Skeletal muscle satellite cell (primary cell): Measurements from ENCODE around the gene TOLLIP.
"Not testable (repeated sequence)": the region's sequence is repeated elsewhere in the genome, so short reads cannot be mapped to it uniquely, and the experiment has no call there.

ENCODE experiments used
- H3K27me3 ChIP-seq: 2 replicates; pipeline ENCODE4 v1.7.0; 2013; ENCODE audit warnings: low read length; ENCODE audit not compliant: control insufficient read depth, insufficient read depth
- H3K36me3 ChIP-seq: 2 replicates; pipeline ENCODE4 v1.7.0; 2013; ENCODE audit warnings: mild to moderate bottlenecking, control low read depth, low read length; ENCODE audit not compliant: insufficient read depth
- H3K4me1 ChIP-seq: 2 replicates; pipeline ENCODE4 v1.7.0; 2013; ENCODE audit warnings: low read length; ENCODE audit not compliant: control insufficient read depth, insufficient read depth
- H3K4me2 ChIP-seq: 2 replicates; pipeline ENCODE4 v1.7.0; 2013; ENCODE audit warnings: mild to moderate bottlenecking, low read length
- H3K4me3 ChIP-seq: 2 replicates; pipeline ENCODE4 v1.7.0; 2013; ENCODE audit warnings: low read length
- H3K9ac ChIP-seq: 2 replicates; pipeline ENCODE4 v1.7.0; 2013; ENCODE audit warnings: mild to moderate bottlenecking, low read depth, low read length, moderate library complexity
- H3K9me3 ChIP-seq: replicated peaks from 2 replicates; pipeline ENCODE4 v1.7.0; 2013; ENCODE audit warnings: mild to moderate bottlenecking, control low read depth, low read length

The TOLLIP gene

DNA sequence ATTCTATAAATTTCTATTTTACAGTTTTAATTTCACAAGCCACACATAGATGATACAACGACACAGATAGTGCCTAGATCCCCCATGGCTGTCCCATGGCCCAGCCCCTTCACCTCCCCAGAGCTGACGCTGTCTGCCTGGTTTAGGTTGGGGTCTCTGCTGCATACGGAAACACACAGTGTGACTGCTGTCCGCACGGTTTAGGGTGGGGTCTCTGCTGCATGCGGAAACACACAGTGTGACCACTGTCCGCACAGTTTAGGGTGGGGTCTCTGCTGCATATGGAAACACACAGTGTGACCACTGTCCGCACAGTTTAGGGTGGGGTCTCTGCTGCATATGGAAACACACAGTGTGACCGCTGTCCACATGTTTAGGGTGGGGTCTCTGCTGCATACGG lies 31.8 kb upstream of the TOLLIP start:
- H3K9ac ChIP-seq, H3K9me3 ChIP-seq, H3K4me2 ChIP-seq, H3K36me3 ChIP-seq, H3K4me1 ChIP-seq, H3K4me3 ChIP-seq: not testable (repeated sequence)
- H3K27me3 ChIP-seq: peaks cover 31% of the 10 kb centered on the region

GRCh38 chr11:1340111-1340510 lies 30.7 kb upstream of the TOLLIP start:
- H3K4me3 ChIP-seq: no peak overlapping the region
- H3K4me1 ChIP-seq: peaks cover 12% of the 10 kb centered on the region
- no peaks in the 10 kb centered on the region for H3K36me3 ChIP-seq
- H3K4me2 ChIP-seq: no peak overlapping the region
- H3K9me3 ChIP-seq: no peaks in the 10 kb centered on the region
- peaks cover 41% of the 10 kb centered on the region for H3K27me3 ChIP-seq
- no peak overlapping the region for H3K9ac ChIP-seq

DNA sequence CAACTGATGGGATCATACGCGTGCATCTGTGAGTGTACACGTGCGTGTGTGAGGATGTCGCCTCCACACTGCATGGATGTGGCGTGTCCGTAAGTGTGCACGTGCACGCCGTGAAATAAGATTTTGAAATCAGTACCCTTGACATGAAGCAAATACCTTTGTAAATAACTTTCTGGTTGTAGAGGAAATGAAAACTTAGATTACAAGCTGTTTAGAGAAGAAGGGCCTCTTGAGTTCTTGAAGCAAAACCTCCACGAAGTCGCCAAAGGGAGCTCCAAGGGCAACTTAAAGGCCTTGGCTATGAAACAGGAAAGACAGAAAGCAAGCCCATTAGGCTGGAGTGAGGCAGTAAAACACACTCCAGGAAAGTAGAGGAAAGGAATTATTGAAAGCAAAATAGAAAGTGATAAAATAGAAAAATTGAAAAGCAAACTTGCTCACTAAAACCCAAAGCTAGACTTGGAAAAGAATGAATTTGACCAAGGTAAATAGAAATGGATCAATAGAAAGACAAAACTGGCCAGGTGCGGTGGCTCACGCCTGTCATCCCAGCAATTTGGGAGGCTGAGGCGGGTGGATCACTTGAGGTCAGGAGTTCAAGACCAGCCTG lies 29.7 kb upstream of the TOLLIP start:
- no peak overlapping the region for H3K9ac ChIP-seq
- H3K4me2 ChIP-seq: no peak overlapping the region
- peaks cover 12% of the 10 kb centered on the region for H3K4me1 ChIP-seq
- peaks cover 40% of the 10 kb centered on the region for H3K27me3 ChIP-seq
- H3K9me3 ChIP-seq: no peaks in the 10 kb centered on the region
- no peaks in the 10 kb centered on the region for H3K36me3 ChIP-seq
- H3K4me3 ChIP-seq: no peak overlapping the region

GRCh38 chr11:1338201-1339065 lies 29.0 kb upstream of the TOLLIP start:
- Histone ChIP-seq H3K9ac (no peak overlapping the region), H3K4me2 (no peak overlapping the region), H3K27me3 (peaks cover 37% of the 10 kb centered on the region), H3K9me3 (no peaks in the 10 kb centered on the region), H3K4me1 (peaks cover 12% of the 10 kb centered on the region), H3K4me3 (no peak overlapping the region), H3K36me3 (no peaks in the 10 kb centered on the region)

DNA sequence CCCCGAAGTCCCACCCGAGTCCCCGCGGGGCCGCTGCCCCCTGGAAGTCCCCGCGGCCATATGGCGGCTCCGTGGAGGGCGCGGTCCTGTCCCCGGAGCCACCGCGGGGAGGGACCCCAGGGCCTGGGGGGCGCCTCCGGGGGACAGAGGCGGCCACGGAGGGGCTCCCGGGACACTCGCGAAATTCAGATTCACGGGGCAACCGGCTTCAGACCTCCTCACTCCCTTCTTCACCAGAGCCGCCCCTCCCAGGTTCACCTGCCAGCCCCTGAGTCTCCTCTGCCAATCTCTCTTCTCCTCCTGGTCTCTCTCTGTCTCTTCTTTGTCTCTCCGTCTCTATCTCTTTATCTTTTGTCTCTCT lies 28.2 kb upstream of the TOLLIP start:
- no peak overlapping the region for H3K9ac ChIP-seq

DNA sequence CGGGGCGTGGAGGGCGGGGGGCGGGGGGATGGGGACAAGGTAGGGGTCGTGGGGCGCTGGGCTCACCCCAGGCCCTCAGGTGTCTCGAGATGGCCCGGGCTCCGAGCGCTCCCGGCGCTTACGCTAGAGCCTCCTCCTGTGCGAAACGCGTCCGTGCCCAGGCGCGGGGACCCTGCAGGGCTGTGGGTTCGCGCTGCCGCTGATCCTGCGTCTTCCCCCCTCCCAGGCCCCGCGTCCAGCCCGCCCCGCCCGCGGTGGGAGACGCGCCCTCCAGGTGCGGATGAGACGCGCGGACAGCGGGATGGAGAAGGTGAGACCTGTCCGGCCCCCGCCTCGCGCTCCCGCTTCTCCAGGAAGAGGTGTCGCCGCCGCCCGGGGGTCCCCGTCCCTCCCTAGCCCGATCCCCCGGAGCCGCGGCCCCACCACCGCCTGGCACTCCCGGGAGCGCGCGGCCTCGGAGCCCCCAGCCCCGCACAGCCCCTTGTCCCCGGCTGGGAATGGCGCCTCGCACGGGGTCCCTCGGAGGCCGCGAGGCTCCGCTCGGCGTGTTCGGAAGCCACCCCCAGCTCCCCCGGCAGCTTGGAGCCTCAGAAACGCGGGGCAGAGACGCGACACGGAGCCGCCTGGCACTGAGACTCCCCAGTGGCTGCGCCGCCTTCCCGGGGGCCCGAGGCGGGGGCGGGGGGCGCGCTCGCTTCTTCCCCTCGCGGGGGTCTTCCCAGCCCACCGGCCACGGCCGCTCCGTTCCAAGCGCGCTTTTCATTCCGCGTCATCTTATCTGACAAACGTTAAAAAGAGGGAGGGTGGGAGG lies 27.6 kb upstream of the TOLLIP start:
- Histone ChIP-seq H3K27me3 (peaks cover 35% of the 10 kb centered on the region), H3K4me3 (no peak overlapping the region)

More for the DNA sequence above, 28.2 kb upstream of the TOLLIP start:
- Histone ChIP-seq H3K27me3 (peaks cover 35% of the 10 kb centered on the region), H3K4me1 (peaks cover 12% of the 10 kb centered on the region), H3K36me3 (no peaks in the 10 kb centered on the region), H3K4me2 (no peak overlapping the region), H3K4me3 (no peak overlapping the region), H3K9me3 (no peaks in the 10 kb centered on the region)

DNA sequence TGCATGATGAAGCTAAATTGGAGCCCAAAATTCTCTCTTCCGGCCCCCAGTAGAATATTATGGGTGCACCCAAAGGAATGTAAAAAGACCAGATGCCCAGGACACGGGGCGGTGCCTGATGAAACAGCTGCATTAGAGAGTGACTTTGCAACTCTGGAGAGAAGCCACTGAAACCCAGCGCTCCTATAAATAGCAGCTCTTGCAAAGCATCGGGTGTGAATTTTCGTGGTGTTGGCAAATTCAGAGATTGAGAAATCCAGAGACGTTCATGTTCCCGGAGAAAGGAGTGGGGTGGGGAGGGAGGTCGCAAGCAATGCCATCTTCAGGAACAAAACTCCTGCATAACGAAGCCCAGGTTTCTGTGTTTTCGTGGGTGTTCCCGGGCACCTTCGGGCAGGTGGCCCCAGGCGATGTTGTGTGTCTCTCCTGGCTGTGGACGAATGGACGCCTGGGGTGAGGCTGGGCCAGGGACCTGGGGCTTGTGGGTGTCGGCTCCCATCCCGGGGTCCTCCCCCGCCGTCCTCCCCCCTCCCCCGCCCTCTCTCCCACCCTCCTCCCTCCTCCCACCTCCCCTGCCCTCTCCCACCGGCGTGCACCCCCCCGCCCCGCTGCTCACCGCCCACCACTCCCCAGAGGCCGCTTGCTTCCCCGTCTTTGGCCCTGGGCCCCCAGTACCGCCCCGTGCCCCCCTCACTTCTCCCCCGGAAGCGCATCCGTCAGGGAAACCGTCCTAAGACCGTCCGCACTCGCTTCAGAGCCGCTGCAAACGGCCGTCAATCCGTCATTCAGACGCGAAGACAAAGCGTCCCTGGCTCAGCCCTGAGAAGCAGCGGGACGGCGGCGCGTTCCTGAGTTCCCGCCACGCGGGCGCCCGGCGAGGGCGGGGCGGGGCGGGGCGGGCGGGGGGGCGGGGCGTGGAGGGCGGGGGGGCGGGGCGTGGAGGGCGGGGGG lies 26.7 kb upstream of the TOLLIP start:
- peaks cover 12% of the 10 kb centered on the region for H3K4me1 ChIP-seq
- H3K4me2 ChIP-seq: peak overlapping the region; percentile 79
- H3K36me3 ChIP-seq: no peaks in the 10 kb centered on the region
- H3K4me3 ChIP-seq: peak overlapping the region; percentile 63
- peak overlapping the region; percentile 36 for H3K9ac ChIP-seq
- H3K9me3 ChIP-seq: no peaks in the 10 kb centered on the region
- peaks cover 39% of the 10 kb centered on the region for H3K27me3 ChIP-seq

More for the DNA sequence above, 27.6 kb upstream of the TOLLIP start:
- Histone ChIP-seq H3K36me3 (no peaks in the 10 kb centered on the region), H3K9me3 (no peaks in the 10 kb centered on the region), H3K9ac (no peak overlapping the region), H3K4me1 (peaks cover 12% of the 10 kb centered on the region), H3K4me2 (no peak overlapping the region)

DNA sequence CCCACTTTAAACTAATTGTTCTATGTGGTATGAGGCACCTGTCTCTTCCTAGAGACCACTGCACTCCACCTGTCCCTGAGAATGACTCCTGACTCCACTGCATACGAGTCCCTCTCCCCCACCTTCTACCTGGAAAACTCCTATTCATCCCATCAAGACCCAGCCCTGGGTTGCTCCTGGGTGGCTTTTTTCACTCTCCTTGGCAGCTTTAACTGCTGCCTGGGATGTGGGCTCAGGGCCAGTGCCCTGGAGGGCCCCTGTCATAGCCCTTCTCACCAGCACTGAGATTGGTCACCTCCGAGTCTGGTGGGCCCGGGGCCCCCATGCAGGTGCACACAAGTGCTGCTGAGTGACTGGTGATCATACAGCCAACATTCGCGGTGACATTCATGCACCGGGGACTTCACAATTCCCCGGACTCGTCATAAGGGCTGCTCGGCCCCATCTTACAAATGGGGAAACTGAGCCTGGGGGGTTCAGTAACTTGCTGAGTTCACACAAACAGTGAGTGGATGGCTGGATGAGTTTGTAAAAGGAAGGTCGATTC lies 25.9 kb upstream of the TOLLIP start:
- no peak overlapping the region for H3K9ac ChIP-seq

DNA sequence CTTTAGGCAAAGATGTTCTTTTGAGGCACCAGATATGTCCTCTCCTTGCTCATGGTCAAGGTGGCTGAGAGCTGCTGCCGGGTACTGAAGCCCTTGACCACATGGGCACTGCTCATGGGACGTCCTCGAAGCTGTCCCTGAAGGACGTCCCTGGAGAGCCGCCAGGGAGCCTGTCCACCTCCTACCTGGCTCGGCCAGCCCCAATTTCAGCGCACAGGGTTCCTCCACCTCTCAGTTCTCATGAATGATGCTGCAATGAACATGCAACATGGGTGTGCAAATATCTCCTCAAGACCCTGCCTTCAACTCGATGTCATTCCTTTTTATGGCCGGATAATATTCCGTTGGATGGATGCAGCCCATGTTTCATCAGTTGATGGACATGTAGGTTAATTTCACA lies 24.4 kb upstream of the TOLLIP start:
- Histone ChIP-seq H3K9me3 (no peaks in the 10 kb centered on the region), H3K27me3 (peaks cover 29% of the 10 kb centered on the region), H3K4me1 (peaks cover 12% of the 10 kb centered on the region), H3K9ac (no peak overlapping the region), H3K36me3 (no peaks in the 10 kb centered on the region), H3K4me3 (no peak overlapping the region), H3K4me2 (no peak overlapping the region)

More for the DNA sequence above, 25.9 kb upstream of the TOLLIP start:
- H3K4me3 ChIP-seq: peak overlapping the region; percentile 42
- H3K36me3 ChIP-seq: no peaks in the 10 kb centered on the region
- H3K4me2 ChIP-seq: peak overlapping the region; percentile 78
- peaks cover 12% of the 10 kb centered on the region for H3K4me1 ChIP-seq
- H3K27me3 ChIP-seq: peaks cover 41% of the 10 kb centered on the region
- no peaks in the 10 kb centered on the region for H3K9me3 ChIP-seq

DNA sequence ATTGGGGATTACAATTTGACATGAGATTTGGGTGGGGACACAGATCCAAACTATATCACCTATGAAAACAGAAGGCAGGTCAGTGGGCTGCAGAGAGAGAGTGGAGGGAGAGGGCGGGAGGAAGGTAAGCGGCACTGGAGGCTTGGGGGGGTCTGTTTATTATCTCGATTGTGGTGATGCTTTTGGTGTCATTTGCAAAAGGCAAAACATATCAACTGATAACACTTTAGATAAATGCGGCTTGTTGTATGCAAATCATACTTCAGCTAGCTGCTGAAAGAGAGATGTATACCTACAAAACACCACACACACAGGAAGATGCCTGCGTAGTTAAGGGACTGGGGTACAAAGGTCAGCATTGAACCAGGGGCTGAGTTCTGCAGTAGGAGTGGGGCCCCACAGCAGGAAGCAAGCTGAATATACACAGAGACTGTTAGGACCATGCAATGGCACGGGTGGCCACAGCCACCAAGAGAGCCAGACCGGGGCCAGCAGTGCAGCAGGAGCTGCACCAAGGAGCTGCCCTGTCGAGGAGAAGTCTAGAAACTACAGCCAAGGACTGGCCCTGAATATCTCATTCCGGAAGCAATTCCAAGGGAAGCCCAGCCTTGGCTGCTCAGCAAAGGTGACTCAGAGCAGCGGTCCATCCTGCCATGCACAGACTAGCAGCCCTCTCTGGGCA lies 23.8 kb upstream of the TOLLIP start:
- Histone ChIP-seq H3K4me2 (no peak overlapping the region), H3K9me3 (no peaks in the 10 kb centered on the region), H3K9ac (no peak overlapping the region), H3K27me3 (peaks cover 23% of the 10 kb centered on the region), H3K4me1 (peaks cover 12% of the 10 kb centered on the region), H3K4me3 (no peak overlapping the region), H3K36me3 (no peaks in the 10 kb centered on the region)
